HEK293 (cell line): ENCODE results near the gene ITPRIPL2.
A peak's percentile ranks its signal among the peaks of the same experiment; 100 is the strongest.

Source experiments
- ELK4 ChIP-seq: IDR thresholded peaks from 2 replicates; pipeline ENCODE4 v1.6.1; 2011; ENCODE audit warnings: mild to moderate bottlenecking, low read depth, low read length, borderline replicate concordance
- HOXC10 ChIP-seq: sonication (generic); formaldehyde crosslinking; IDR thresholded peaks from 2 replicates; pipeline ENCODE4 v1.8.1; 2023; ENCODE audit warnings: mild to moderate bottlenecking, missing genetic modification reagents
- KLF10 ChIP-seq: fragments of 450-650 bp; IDR thresholded peaks from 2 replicates; pipeline ENCODE4 v1.5.1; 2018; ENCODE audit warnings: missing biosample characterization, mild to moderate bottlenecking, missing genetic modification characterization
- KLF9 ChIP-seq: fragments of 450-650 bp; formaldehyde crosslinking; IDR thresholded peaks from 2 replicates; pipeline ENCODE4 v1.5.1; 2016; ENCODE audit warnings: missing biosample characterization, missing genetic modification characterization, low read depth
- OSR2 ChIP-seq: fragments of 450-650 bp; formaldehyde crosslinking; IDR thresholded peaks from 2 replicates; pipeline ENCODE4 v1.5.1; 2016; ENCODE audit warnings: missing biosample characterization, missing genetic modification characterization
- TSHZ1 ChIP-seq: fragments of 450-650 bp; formaldehyde crosslinking; IDR thresholded peaks from 2 replicates; pipeline ENCODE4 v1.5.1; 2016; ENCODE audit warnings: missing biosample characterization, missing genetic modification characterization, borderline replicate concordance
- ZFP41 ChIP-seq: fragments of 450-650 bp; formaldehyde crosslinking; IDR thresholded peaks from 2 replicates; pipeline ENCODE4 v1.5.1; 2016; ENCODE audit warnings: missing biosample characterization, missing genetic modification characterization, borderline replicate concordance
- ZNF121 ChIP-seq: fragments of 450-650 bp; formaldehyde crosslinking; IDR thresholded peaks from 2 replicates; pipeline ENCODE4 v1.5.1; 2016; ENCODE audit warnings: missing biosample characterization, missing genetic modification characterization
- ZNF146 ChIP-seq: fragments of 450-650 bp; formaldehyde crosslinking; IDR thresholded peaks from 2 replicates; pipeline ENCODE4 v1.5.1; 2016; ENCODE audit warnings: missing biosample characterization, missing genetic modification characterization
- ZNF148 ChIP-seq: fragments of 450-650 bp; formaldehyde crosslinking; IDR thresholded peaks from 2 replicates; pipeline ENCODE4 v1.5.0; 2017; ENCODE audit warnings: missing biosample characterization, missing genetic modification characterization, borderline replicate concordance
- ZNF174 ChIP-seq: fragments of 450-650 bp; formaldehyde crosslinking; IDR thresholded peaks from 2 replicates; pipeline ENCODE4 v1.5.0; 2017; ENCODE audit warnings: missing biosample characterization, mild to moderate bottlenecking, missing genetic modification characterization
- ZNF19 ChIP-seq: fragments of 450-650 bp; formaldehyde crosslinking; IDR thresholded peaks from 2 replicates; pipeline ENCODE4; 2016; ENCODE audit warnings: missing biosample characterization, missing genetic modification characterization, low read depth
- ZNF23 ChIP-seq: fragments of 450-650 bp; formaldehyde crosslinking; IDR thresholded peaks from 2 replicates; pipeline ENCODE4 v1.5.1; 2016; ENCODE audit warnings: missing biosample characterization, missing genetic modification characterization, borderline replicate concordance
- ZNF416 ChIP-seq: fragments of 450-650 bp; formaldehyde crosslinking; IDR thresholded peaks from 2 replicates; pipeline ENCODE4 v1.5.1; 2016; ENCODE audit warnings: missing biosample characterization, missing genetic modification characterization
- ZNF585B ChIP-seq: fragments of 450-650 bp; formaldehyde crosslinking; IDR thresholded peaks from 2 replicates; pipeline ENCODE4 v1.5.1; 2016; ENCODE audit warnings: missing biosample characterization, missing genetic modification characterization
- ZNF600 ChIP-seq: fragments of 450-650 bp; formaldehyde crosslinking; IDR thresholded peaks from 2 replicates; pipeline ENCODE4 v1.5.1; 2016; ENCODE audit warnings: missing biosample characterization, missing genetic modification characterization
- ZNF654 ChIP-seq: fragments of 450-650 bp; formaldehyde crosslinking; IDR thresholded peaks from 2 replicates; pipeline ENCODE4 v1.5.1; 2016; ENCODE audit warnings: low read depth, missing biosample characterization, missing genetic modification characterization
- ZNF658 ChIP-seq: fragments of 450-650 bp; formaldehyde crosslinking; IDR thresholded peaks from 2 replicates; pipeline ENCODE4; 2016; ENCODE audit warnings: missing biosample characterization, missing genetic modification characterization
- ZNF670 ChIP-seq: fragments of 450-650 bp; formaldehyde crosslinking; IDR thresholded peaks from 2 replicates; pipeline ENCODE4 v1.5.1; 2016; ENCODE audit warnings: missing biosample characterization, missing genetic modification characterization, low read depth
- ZNF777 ChIP-seq: fragments of 450-650 bp; formaldehyde crosslinking; IDR thresholded peaks from 2 replicates; pipeline ENCODE4 v1.5.1; 2017; ENCODE audit warnings: missing biosample characterization, missing genetic modification characterization, borderline replicate concordance
- ZSCAN16 ChIP-seq: fragments of 450-650 bp; formaldehyde crosslinking; IDR thresholded peaks from 2 replicates; pipeline ENCODE4 v1.5.1; 2016; ENCODE audit warnings: missing biosample characterization, missing genetic modification characterization
- TF ChIP-seq, protein P1 (sequence below): fragments of 450-650 bp; formaldehyde crosslinking; IDR thresholded peaks from 2 replicates; pipeline ENCODE4 v1.5.1; 2016; ENCODE audit warnings: missing biosample characterization, missing genetic modification characterization
- TF ChIP-seq, protein P2 (sequence below): fragments of 450-650 bp; formaldehyde crosslinking; IDR thresholded peaks from 2 replicates; pipeline ENCODE4 v1.5.1; 2017; ENCODE audit warnings: missing biosample characterization, mild to moderate bottlenecking, missing genetic modification characterization, moderate library complexity
- TF ChIP-seq, protein P3 (sequence below): fragments of 450-650 bp; formaldehyde crosslinking; IDR thresholded peaks from 2 replicates; pipeline ENCODE4 v1.5.1; 2016; ENCODE audit warnings: missing biosample characterization, missing genetic modification characterization

Gene ITPRIPL2

GRCh38 chr16:19130852-19131824, 17.4 kb downstream of the ITPRIPL2 start (continued):
- TF ChIP-seq ZNF670 (tag by site-specific recombination) (no peak), ZNF148 (no peak), ZNF658 (no peak), ZNF600 (tag by site-specific recombination) (no peak), ZNF777 (tag by site-specific recombination) (no peak), ZSCAN16 (tag by site-specific recombination) (no peak), OSR2 (peak; percentile 96), KLF10 (tag by site-specific recombination) (0 out of 2 replicates have a peak, but pooled peaks have one; percentile 31), ZNF416 (tag by site-specific recombination) (no peak), KLF9 (tag by site-specific recombination) (no peak), ZNF654 (tag by site-specific recombination) (no peak), ZNF23 (tag by site-specific recombination) (no peak), ZNF174 (tag by site-specific recombination) (no peak), ZNF585B (tag by site-specific recombination) (no peak), TSHZ1 (peak; percentile 25; the same call in 1 of the 2 replicates), ZNF146 (no peak; the same call in 1 of the 2 replicates), ZFP41 (tag by site-specific recombination) (no peak), ELK4 (no peak), ZNF19 (no peak), HOXC10 (CRISPR knock-in tag) (no peak), ZNF121 (tag by site-specific recombination) (no peak)
- TF ChIP-seq, protein P1, sequence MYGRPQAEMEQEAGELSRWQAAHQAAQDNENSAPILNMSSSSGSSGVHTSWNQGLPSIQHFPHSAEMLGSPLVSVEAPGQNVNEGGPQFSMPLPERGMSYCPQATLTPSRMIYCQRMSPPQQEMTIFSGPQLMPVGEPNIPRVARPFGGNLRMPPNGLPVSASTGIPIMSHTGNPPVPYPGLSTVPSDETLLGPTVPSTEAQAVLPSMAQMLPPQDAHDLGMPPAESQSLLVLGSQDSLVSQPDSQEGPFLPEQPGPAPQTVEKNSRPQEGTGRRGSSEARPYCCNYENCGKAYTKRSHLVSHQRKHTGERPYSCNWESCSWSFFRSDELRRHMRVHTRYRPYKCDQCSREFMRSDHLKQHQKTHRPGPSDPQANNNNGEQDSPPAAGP (tag by site-specific recombination), result 0 out of 2 replicates have a peak, but pooled peaks have one; percentile 4
- TF ChIP-seq, protein P2, sequence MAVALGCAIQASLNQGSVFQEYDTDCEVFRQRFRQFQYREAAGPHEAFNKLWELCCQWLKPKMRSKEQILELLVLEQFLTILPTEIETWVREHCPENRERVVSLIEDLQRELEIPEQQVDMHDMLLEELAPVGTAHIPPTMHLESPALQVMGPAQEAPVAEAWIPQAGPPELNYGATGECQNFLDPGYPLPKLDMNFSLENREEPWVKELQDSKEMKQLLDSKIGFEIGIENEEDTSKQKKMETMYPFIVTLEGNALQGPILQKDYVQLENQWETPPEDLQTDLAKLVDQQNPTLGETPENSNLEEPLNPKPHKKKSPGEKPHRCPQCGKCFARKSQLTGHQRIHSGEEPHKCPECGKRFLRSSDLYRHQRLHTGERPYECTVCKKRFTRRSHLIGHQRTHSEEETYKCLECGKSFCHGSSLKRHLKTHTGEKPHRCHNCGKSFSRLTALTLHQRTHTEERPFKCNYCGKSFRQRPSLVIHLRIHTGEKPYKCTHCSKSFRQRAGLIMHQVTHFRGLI (tag by site-specific recombination), result no peak
- TF ChIP-seq, protein P3, sequence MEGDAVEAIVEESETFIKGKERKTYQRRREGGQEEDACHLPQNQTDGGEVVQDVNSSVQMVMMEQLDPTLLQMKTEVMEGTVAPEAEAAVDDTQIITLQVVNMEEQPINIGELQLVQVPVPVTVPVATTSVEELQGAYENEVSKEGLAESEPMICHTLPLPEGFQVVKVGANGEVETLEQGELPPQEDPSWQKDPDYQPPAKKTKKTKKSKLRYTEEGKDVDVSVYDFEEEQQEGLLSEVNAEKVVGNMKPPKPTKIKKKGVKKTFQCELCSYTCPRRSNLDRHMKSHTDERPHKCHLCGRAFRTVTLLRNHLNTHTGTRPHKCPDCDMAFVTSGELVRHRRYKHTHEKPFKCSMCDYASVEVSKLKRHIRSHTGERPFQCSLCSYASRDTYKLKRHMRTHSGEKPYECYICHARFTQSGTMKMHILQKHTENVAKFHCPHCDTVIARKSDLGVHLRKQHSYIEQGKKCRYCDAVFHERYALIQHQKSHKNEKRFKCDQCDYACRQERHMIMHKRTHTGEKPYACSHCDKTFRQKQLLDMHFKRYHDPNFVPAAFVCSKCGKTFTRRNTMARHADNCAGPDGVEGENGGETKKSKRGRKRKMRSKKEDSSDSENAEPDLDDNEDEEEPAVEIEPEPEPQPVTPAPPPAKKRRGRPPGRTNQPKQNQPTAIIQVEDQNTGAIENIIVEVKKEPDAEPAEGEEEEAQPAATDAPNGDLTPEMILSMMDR (tag by site-specific recombination), result no peak
